Loucy (cell line): ENCODE measurements around the gene KRT82.
"Not testable (repeated sequence)": the region's sequence is repeated elsewhere in the genome, so short reads cannot be mapped to it uniquely, and the experiment has no call there.

Source experiments
- H2AFZ ChIP-seq: fragments of 200-600 bp; sonication (generic); 2 replicates; pipeline ENCODE4 v1.6.0; 2016; ENCODE audit warnings: antibody characterized with exemption, mild to moderate bottlenecking, low read length, moderate library complexity
- H3F3A ChIP-seq: fragments of 200-600 bp; 2 replicates; pipeline ENCODE4 v1.6.0; 2016; ENCODE audit warnings: antibody characterized with exemption, low read depth, mild to moderate bottlenecking
- H3K27me3 ChIP-seq: fragments of 200-600 bp; sonication (generic); 2 replicates; pipeline ENCODE4 v1.6.1; 2014; ENCODE audit warnings: low read length, mild to moderate bottlenecking; ENCODE audit not compliant: insufficient read depth, poor library complexity, severe bottlenecking
- H3K36me3 ChIP-seq: fragments of 200-600 bp; sonication (generic); 2 replicates; pipeline ENCODE4 v1.6.1; 2016; ENCODE audit warnings: low read length; ENCODE audit not compliant: insufficient read depth
- H3K4me1 ChIP-seq: fragments of 200-600 bp; sonication (generic); 2 replicates; pipeline ENCODE4 v1.5.1; 2014; ENCODE audit warnings: low read length, mild to moderate bottlenecking; ENCODE audit not compliant: insufficient read depth, poor library complexity, severe bottlenecking
- H3K4me2 ChIP-seq: fragments of 200-600 bp; sonication (generic); 2 replicates; pipeline ENCODE4 v1.6.0; 2014; ENCODE audit warnings: antibody characterized with exemption, low read length, low read depth, mild to moderate bottlenecking; ENCODE audit not compliant: poor library complexity, severe bottlenecking
- H3K4me3 ChIP-seq: fragments of 200-600 bp; sonication (generic); 2 replicates; pipeline ENCODE4 v1.5.1; 2014; ENCODE audit warnings: low read length, mild to moderate bottlenecking, mixed read lengths; ENCODE audit not compliant: poor library complexity, severe bottlenecking
- H3K79me2 ChIP-seq: fragments of 200-600 bp; sonication (generic); 2 replicates; pipeline ENCODE4 v1.6.1; 2014; ENCODE audit warnings: low read length; ENCODE audit not compliant: insufficient read depth
- H3K9ac ChIP-seq: fragments of 200-600 bp; sonication (generic); 2 replicates; pipeline ENCODE4 v1.6.0; 2014; ENCODE audit warnings: mild to moderate bottlenecking, low read depth, low read length, moderate library complexity; ENCODE audit not compliant: poor library complexity, severe bottlenecking
- H3K9me2 ChIP-seq: fragments of 200-600 bp; sonication (generic); replicated peaks from 2 replicates; pipeline ENCODE4 v1.6.1; 2016; ENCODE audit warnings: low read depth, low read length, mixed read lengths
- H3K9me3 ChIP-seq: fragments of 200-600 bp; sonication (generic); 2 replicates; pipeline ENCODE4 v1.6.1; 2014; ENCODE audit warnings: mild to moderate bottlenecking, antibody characterized with exemption, low read length, low read depth; ENCODE audit not compliant: insufficient read depth
- H4K20me1 ChIP-seq: fragments of 200-600 bp; sonication (generic); 2 replicates; pipeline ENCODE4 v1.6.0; 2014; ENCODE audit warnings: antibody characterized with exemption, low read length, mild to moderate bottlenecking; ENCODE audit not compliant: insufficient read depth, poor library complexity, severe bottlenecking
- CTCF ChIP-seq: fragments of 200-600 bp; sonication (generic); conservative IDR thresholded peaks from 2 replicates; pipeline ENCODE4 v1.5.1; 2014; ENCODE audit warnings: mild to moderate bottlenecking, antibody characterized with exemption, low read length
- EZH2phosphoT487 ChIP-seq: fragments of 200-600 bp; IDR thresholded peaks from 2 replicates; pipeline ENCODE4 v1.6.1; 2018; ENCODE audit warnings: antibody characterized with exemption, mild to moderate bottlenecking, moderate library complexity, borderline replicate concordance

KRT82 gene

GRCh38 chr12:52452101-52452500 lies 46.0 kb upstream of the KRT82 start, which contains the start of gene KRT6B:
Gene KRT6B, minus strand, starts transcription at chr12:52452146. Its CDS starts 68 bp downstream, at chr12:52452078.
- H3K36me3 ChIP-seq, result no peaks in the 10 kb centered on the region
- no peak within 1 kb of the TSS for H3K4me3 ChIP-seq
- H3K4me1 ChIP-seq, result no peaks in the 10 kb centered on the region
- no peaks in the 10 kb centered on the region for H4K20me1 ChIP-seq
- TF ChIP-seq CTCF (no peak), EZH2phosphoT487 (no peak)
- H2AFZ ChIP-seq, result no peak within 1 kb of the TSS
- no peaks in the 10 kb centered on the region for H3K27me3 ChIP-seq
- no peaks in the 10 kb centered on the region for H3F3A ChIP-seq
- H3K9ac ChIP-seq, result no peak within 1 kb of the TSS
- H3K9me2 ChIP-seq, result no peaks in the 10 kb centered on the region
- H3K79me2 ChIP-seq, result no peaks in the 10 kb centered on the region
- H3K9me3 ChIP-seq, result no peaks in the 10 kb centered on the region
- no peak within 1 kb of the TSS for H3K4me2 ChIP-seq

GRCh38 chr12:52448228-52448627 lies 42.1 kb upstream of the KRT82 start:
- Histone ChIP-seq H3K9me3 (no peaks in the 10 kb centered on the region), H3K4me1 (no peaks in the 10 kb centered on the region), H3K4me2 (no peak overlapping the region), H3K79me2 (no peaks in the 10 kb centered on the region), H2AFZ (no peak overlapping the region), H3K27me3 (no peaks in the 10 kb centered on the region), H3F3A (no peaks in the 10 kb centered on the region), H3K9me2 (no peaks in the 10 kb centered on the region), H3K4me3 (no peak overlapping the region), H3K36me3 (no peaks in the 10 kb centered on the region), H4K20me1 (no peaks in the 10 kb centered on the region), H3K9ac (no peak overlapping the region)
- TF ChIP-seq CTCF (no peak), EZH2phosphoT487 (no peak)

GRCh38 chr12:52447196-52447595 lies 41.1 kb upstream of the KRT82 start:
- H2AFZ ChIP-seq, H4K20me1 ChIP-seq, H3K9me3 ChIP-seq, H3K4me3 ChIP-seq, H3K27me3 ChIP-seq, H3K79me2 ChIP-seq, H3K36me3 ChIP-seq, H3K4me2 ChIP-seq, H3K9me2 ChIP-seq, H3F3A ChIP-seq, H3K9ac ChIP-seq, H3K4me1 ChIP-seq: not testable (repeated sequence)

GRCh38 chr12:52446367-52447045 lies 40.4 kb upstream of the KRT82 start:
- no peak for TF ChIP-seq EZH2phosphoT487
- H3K79me2 ChIP-seq, result no peaks in the 10 kb centered on the region
- no peak overlapping the region for H2AFZ ChIP-seq
- H3K4me1 ChIP-seq, result no peaks in the 10 kb centered on the region
- no peak overlapping the region for H3K4me3 ChIP-seq
- H3K9me2 ChIP-seq, result no peaks in the 10 kb centered on the region
- H3F3A ChIP-seq, result no peaks in the 10 kb centered on the region
- no peaks in the 10 kb centered on the region for H3K9me3 ChIP-seq
- no peaks in the 10 kb centered on the region for H4K20me1 ChIP-seq
- H3K27me3 ChIP-seq, result no peaks in the 10 kb centered on the region
- H3K9ac ChIP-seq, result no peak overlapping the region
- H3K36me3 ChIP-seq, result no peaks in the 10 kb centered on the region
- H3K4me2 ChIP-seq, result no peak overlapping the region
